ENCODE data around the gene ATP8A2.

Gene ATP8A2

DNA sequence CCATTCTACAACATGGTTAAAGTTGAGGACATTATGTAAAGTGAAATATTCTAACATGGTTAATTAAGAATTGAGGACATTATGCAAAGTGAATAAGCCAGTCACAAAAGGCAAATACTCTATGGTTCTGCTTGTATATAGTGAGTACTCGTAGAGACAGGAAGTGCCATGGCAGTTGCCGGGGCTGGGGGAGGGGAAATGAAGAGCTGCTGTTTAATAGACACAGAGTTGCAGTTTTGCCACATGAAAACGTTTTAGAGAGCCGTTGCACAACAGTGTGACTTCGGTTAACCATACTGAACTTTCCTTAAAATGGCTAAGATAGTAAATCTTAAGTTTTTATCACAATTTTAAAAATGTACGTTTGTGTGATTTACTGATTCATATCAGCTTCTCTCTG, 503.1 kb downstream of the ATP8A2 start:
- DNase-seq = no peak

- DNase-seq = no peak
These were observed 504.5 kb downstream of the ATP8A2 start for GRCh38 chr13:25876247-25876646.

DNA sequence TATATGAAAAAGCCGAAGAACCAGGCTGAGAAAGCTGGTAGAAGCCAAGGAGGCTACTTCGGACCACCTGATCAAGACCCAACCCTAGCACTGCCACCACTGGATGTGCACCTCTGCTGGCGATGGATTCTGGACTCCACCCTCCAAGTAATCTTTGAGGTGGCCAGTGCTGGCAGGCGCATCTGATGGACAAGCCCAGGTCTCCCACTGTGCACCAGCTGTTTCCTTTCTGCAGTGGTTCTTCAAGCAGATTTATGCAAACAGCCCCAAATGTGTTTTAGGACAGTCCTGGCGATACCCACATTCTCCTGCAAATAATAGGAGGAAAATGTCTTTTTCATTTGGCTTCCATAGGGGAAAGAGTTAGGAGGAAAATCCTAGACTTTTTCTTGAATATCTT, 507.7 kb downstream of the ATP8A2 start:
- DNase-seq = no peak

DNA sequence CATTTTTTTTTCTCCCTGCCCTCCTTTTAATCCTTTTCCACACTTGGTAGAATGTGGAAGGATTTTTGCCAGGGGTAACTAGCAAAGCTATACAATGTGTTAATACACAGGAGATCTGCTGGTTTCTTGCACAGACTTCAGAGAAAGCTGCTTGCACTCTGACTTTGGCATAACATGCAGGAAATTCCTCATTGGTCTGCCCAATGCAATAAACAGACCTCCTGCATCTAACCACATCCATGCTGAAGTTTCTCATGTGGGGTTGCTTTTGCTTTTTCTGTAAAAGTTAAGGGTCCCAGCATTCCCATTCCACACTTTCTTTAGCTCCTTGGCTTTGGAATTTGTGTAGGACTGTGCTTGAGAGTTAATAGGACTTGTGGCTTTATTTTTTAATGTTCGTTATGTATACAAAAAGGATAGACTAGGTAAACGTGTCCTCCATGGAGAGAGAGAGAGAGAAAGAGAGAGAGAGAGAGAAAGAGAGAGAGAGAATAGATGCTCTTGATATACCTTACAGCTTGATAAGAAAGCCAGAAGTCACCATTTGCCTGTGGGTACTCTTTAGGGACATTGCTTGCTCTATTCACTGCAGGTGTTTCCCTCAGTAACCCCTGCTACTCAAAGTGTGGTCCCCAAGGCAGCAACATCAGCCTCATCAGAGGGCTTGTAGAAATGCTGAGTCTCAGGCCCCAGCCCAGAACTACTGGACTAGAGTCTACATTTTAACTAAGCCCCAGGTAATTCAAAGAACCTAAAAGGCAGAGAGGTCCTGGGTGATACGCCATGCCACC, 509.6 kb downstream of the ATP8A2 start:
- DNase-seq = no peak

- no peak for DNase-seq
These were observed 510.2 kb downstream of the ATP8A2 start for GRCh38 chr13:25881971-25882451.

DNA sequence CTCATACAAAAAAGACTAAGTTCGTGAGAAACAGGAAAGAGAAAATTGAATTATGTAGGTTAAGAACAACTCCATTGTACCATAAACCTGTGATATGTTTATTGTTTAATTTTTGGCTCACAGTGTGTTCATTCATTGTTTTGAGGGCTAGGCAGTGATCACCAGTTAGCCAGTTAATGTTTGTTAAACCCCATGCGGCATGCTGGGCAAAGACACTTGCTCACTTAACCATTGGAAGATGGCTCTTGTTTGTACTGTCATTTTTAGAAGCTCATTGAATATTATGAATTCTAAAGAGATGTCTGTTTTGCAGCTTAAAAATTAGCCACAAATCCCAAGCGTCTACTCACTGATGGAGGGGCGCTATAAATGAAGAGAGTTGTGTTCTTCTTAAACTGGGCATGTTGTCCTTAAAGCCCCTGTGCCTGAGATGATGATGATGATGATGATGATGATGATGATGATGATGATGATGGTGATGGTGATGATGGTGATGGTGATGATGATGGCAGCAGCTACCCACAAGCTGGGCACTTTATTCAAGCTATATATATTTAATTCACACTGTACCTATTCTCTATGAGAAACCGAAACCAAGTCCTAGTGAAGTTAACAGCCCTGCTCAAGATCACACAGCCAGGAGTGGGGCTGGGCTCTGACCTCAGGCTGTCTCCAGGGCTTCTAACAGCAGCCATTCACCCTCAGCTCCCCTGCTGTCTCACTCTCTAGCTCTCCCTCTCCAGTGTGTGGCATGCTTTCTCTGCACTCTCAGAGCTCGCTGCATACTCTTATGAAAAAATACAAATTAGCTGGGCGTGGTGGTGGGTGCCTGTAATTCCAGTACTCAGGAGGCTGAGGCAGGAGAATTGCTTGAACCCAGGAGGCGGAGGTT, 510.9 kb downstream of the ATP8A2 start:
- no peak for DNase-seq

- no peak for DNase-seq
These were observed 513.6 kb downstream of the ATP8A2 start for GRCh38 chr13:25885418-25885817.

- no peak for DNase-seq
These were observed 514.9 kb downstream of the ATP8A2 start for GRCh38 chr13:25886438-25887214.

- no peak for DNase-seq
These were observed 516.3 kb downstream of the ATP8A2 start for GRCh38 chr13:25887962-25888655.

DNA sequence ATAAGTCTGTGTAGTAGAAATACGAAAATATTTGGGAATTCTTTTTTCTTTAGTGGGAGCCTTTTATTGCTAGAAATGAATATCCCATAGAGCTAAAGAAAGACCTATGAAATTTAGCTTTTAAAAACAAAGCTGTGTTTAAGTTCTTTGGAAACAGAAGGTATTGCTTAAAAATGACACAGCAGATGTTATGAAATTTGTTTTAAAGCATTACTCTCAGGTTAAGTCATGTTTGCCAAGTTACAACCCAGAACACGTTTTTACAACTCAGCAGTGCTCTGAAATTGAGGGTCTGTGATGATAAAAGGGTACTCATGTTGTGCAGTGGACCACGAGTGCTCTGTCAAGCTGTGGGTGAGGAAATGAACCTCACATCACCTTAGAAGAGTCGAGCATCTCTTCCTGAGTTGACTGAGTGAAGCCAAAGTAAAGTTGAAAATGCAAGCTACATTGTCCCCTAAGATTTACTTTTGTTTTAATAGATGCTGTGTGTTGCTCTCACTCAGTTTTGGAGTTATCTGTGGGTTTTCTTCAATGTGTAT, 519.0 kb downstream of the ATP8A2 start:
- DNase-seq = no peak

DNA sequence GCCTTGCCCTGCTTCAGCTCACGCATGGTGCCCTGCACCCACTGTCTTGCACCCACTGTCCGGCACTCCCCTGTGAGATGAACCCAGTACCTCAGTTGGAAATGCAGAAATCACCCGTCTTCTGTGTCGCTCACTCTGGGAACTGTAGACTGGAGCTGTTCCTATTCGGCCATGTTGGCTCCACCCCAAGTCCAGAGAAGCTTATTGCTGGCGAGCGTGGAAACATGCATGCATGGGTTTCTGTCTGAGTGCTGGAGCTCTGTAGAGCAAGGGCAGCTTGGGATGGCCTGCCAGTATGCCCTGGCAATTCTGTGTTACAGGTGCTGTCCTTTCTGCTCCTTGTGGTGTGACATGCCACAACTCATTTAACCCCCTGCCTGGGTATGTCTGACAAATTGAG, 527.2 kb downstream of the ATP8A2 start:
- DNase-seq = no peak

- DNase-seq = no peak
These were observed 527.7 kb downstream of the ATP8A2 start for GRCh38 chr13:25899464-25899863.

DNA sequence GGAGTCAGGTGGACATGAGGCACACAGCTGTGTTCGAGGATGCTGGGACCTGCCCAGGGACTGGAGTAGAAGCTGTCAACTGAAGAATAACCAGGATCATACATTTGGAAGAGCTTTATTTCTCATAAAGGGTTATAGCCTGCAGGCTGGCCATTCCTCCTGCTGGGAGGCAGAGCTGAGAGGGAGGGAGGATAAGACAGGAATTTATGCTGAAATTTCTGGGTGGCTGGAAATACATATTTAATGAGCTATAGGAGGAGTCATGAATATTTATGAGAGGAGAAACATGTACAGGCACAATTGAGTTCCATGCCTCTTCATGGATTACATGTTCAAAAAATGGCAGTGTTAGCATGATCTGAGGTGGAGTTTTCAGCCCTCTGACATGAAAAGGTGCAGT, 528.2 kb downstream of the ATP8A2 start:
- DNase-seq = no peak

- DNase-seq = no peak
These were observed 529.9 kb downstream of the ATP8A2 start for GRCh38 chr13:25901460-25902376.

DNA sequence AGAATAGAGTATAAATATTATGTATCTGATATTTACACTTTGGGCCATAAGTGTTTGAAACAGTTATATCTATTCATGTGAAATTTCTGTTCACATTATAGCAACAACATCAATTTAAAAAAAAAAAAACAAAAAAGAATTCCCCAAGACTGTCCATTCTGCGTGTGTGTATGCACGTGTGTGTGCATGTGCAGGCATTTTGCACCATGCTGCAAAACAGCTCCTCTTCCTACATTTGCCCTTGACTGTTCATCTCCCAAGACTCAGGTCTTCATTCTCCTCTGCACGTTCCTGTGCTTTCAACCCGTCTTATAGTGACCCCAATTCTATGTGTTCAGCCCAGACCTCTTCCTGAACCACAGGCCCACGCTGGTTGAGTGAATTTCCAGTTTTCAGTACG, 530.7 kb downstream of the ATP8A2 start:
- no peak for DNase-seq

DNA sequence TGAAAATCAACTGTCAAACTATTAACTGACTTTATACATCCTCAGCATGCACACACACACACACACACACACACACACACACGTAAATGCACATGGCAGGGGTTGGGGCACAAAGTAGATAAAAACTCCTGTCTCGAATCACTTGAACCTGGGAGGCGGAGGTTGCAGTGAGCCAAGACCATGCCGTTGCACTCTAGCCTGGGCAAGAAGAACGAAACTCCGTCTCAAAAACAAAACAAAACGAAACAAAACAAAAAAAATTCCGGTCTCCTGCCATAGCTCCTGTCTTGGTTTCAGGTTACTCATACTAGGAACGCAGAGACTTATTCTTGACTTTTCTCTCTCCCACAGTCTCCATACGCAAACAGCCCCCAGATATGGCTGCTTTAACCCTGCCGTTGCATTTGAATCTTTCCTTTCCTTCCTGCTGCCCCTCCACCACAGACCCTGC, 531.1 kb downstream of the ATP8A2 start:
- no peak for DNase-seq

DNA sequence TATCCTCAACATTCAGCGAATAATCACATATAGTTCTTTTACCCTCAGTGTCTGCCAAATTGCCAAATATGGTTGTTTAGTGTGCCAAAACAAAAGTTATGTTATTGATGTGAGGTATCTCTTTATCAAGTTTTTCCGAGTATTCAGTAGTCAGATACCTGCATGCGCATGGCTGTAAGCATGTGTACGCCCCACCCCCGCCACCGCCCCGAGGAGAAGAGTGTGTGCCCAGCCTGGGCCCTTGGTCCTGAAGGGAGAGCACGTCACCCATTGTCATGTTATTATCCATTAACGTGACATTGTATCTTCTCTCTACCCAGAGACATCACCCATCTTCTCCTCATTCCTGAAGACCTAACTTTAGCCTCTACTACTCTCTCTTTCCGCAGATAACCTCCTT, 533.1 kb downstream of the ATP8A2 start:
- DNase-seq = no peak

- DNase-seq = no peak
These were observed 533.8 kb downstream of the ATP8A2 start for GRCh38 chr13:25905611-25906010.

DNA sequence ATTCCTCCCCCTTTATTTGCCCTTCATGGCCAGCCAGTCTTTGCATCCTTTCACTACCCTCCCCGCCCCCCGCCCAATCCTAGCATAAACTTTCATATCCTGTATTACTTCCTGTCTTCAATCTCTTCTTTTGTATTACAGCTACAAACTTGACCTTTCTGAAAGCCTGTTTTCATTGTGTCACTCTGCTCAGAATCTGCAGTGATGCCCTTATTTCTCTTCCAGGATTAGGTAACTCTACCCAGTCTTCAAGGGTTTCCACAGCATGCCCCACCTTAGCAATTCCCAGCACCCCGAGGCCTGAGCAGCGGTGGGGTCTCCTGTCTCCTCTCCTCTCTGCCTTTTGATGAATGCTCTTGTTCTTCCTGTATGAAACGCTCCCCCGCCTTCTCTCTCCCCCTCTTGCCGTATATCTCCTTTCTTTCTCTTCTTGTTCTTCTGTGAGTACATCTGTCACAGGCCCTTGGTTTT, 534.5 kb downstream of the ATP8A2 start:
- no peak for DNase-seq

All from amygdala (tissue), 56 donors.